ENCODE results near the gene ZNF133.

ZNF133 gene

GRCh38 chr20:18364768-18365167, 76.4 kb downstream of the ZNF133 start:
- no peak for DNase-seq

Data from activated naive CD4-positive, alpha-beta T cell (primary cell).